Colonic mucosa (tissue), 4 donors: Measurements from ENCODE around the gene BMI1. TPM values are rescaled to one million over a fixed set of nuclear protein-coding genes. Genes with fewer than 3 reads are reported as not detected.

Experiments used
- DNase-seq: peaks from one replicate; pipeline ENCODE4 v3.0.0-alpha.2; 2020
- H3K27ac ChIP-seq: fragments of 200-600 bp; one replicate; pipeline ENCODE4 v1.8.0; 2021
- H3K27me3 ChIP-seq: fragments of 200-600 bp; one replicate; pipeline ENCODE4 v1.8.0; 2021
- H3K36me3 ChIP-seq: fragments of 200-600 bp; one replicate; pipeline ENCODE4 v1.8.0; 2021
- H3K4me1 ChIP-seq: fragments of 200-600 bp; one replicate; pipeline ENCODE4 v1.8.0; 2021; ENCODE audit warnings: mild to moderate bottlenecking
- H3K4me3 ChIP-seq: fragments of 200-600 bp; one replicate; pipeline ENCODE4 v1.8.0; 2021
- H3K9ac ChIP-seq, 2 donors: one replicate each; pipeline ENCODE4 v1.7.0; 2013; ENCODE audit warnings: control low read depth in 2 of 2, low read depth in 2 of 2, low read length in 2 of 2
- H3K9me3 ChIP-seq: fragments of 200-600 bp; one replicate; pipeline ENCODE4 v1.8.0; 2021
- intact Hi-C: fragments of 100-400 bp; cut with DNase I; formaldehyde crosslinking; loops from one replicate; pipeline ENCODE4 v1.14.1; 2022
- total RNA-seq, 2 donors: library from RNA; stranded (reverse); fragmentation: NEBNext Ultra II Directional in 1 of 2; extraction: Animal tissue kit (Norgen Biotek cat#: 25700) in 1 of 2; gene quantifications; one replicate each; pipeline ENCODE4 v1.2.1, GENCODE V29; 2021
- TF ChIP-seq, protein P1 (sequence below): fragments of 200-600 bp; IDR thresholded peaks from one replicate; pipeline ENCODE4 v1.8.0; 2022; ENCODE audit warnings: antibody characterized with exemption, mild to moderate bottlenecking
- donor health status: healthy.
- donor health status: DM: no; HTN: no; CAD: no.
- donor health status: DM: no; HTN: no; CAD: no.

Gene BMI1
- total RNA-seq, 2 donors from 2014 or later: 23.5 to 28.6 TPM

DNA sequence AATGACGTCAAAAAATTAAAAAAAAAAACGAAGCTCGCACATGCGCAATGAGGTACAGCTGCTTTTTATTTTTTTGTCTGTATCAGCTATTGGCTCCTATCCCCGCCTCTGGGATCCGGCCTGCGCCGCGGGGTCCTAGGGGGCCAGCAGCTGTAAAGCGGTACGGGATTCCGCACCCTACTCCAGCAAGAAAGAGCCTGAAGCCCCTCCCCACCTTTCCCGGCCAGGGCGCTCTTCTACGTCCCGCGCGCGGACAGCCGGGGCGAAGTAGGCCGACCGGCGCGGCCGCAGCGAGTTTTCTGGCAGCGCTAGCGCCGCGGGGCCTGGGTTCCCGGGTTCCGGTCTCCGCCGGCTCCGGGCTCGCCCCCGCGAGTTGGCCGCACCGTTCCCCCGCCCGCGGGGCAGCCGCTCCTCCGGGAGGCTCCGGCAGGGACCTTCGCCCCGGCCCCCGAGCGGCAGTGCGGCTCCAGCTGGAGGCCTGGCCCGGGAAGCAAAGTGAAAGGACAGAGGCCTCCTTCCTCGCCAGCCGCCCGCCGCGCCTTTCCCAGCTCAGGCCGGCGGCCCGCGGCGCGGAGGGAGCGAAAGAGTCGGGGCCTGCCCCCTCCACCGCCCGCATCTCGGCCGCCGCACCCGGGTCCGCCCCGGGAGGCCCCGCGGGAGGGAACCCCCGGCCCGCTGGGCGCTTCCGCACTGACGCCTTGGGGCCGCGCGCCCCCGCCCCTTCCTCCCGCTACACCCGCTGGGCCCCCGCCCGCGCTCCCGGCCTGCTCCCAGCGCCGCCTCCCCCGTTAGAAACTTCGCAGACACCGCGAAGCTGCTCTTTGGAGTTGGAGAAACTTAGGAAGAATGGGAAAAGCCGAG is 19.7 kb downstream of the BMI1 start:
- peak overlapping the region; percentile 86 for H3K27ac ChIP-seq
- peaks cover 76% of the 10 kb centered on the region for H3K27me3 ChIP-seq
- peak overlapping the region; percentile 78 for H3K4me3 ChIP-seq
- H3K4me1 ChIP-seq: peaks cover 10% of the 10 kb centered on the region
- intact Hi-C loops: loop anchor here (10.0 kb wide), 1 partner anchor 86 kb away; no protein-coding TSS in a partner anchor
- TF ChIP-seq, protein P1, sequence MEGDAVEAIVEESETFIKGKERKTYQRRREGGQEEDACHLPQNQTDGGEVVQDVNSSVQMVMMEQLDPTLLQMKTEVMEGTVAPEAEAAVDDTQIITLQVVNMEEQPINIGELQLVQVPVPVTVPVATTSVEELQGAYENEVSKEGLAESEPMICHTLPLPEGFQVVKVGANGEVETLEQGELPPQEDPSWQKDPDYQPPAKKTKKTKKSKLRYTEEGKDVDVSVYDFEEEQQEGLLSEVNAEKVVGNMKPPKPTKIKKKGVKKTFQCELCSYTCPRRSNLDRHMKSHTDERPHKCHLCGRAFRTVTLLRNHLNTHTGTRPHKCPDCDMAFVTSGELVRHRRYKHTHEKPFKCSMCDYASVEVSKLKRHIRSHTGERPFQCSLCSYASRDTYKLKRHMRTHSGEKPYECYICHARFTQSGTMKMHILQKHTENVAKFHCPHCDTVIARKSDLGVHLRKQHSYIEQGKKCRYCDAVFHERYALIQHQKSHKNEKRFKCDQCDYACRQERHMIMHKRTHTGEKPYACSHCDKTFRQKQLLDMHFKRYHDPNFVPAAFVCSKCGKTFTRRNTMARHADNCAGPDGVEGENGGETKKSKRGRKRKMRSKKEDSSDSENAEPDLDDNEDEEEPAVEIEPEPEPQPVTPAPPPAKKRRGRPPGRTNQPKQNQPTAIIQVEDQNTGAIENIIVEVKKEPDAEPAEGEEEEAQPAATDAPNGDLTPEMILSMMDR: no peak
- H3K9me3 ChIP-seq: no peaks in the 10 kb centered on the region
- DNase-seq: peak; percentile 66
- H3K36me3 ChIP-seq: no peaks in the 10 kb centered on the region
- peak overlapping the region; percentile 43 to 93 for H3K9ac ChIP-seq

DNA sequence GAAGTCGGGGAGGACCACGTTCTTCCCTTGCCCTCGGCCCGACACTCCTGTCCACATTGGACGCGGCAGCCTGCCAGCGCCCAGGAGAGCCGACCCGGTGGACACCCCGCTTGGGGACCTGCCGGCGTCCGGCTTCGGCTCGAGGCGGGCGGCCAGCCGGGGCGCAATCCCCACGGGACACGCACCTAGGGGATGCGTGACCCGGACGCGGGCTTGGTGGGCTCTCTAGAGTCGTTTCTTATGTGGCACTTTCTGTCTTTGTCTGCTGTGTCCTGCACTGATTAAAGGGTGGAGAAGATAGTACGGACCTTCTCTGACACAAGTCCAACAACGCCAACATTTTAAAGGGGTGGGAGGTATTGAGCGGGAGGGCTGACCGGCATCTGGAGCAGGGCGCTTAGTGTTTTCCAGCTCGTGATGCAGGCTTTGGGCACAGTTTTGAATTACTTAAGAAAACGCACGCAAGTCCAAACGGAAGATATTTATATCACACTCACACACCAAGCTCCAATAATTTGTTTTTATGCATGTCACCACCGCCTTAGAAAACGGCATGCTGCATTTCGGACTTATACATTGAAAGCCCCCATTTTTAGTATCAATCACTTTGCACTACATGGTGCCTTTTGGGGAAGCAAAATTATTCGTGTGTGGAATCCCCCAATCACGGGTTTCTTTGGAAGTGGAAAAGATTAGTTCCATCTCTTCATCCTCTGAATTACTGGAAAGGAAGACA is 20.5 kb downstream of the BMI1 start:
- Histone ChIP-seq H3K4me3 (peak overlapping the region; percentile 78), H3K36me3 (no peaks in the 10 kb centered on the region), H3K9ac (peak overlapping the region; percentile 43 to 93), H3K4me1 (peaks cover 2% of the 10 kb centered on the region), H3K27ac (peak overlapping the region; percentile 86), H3K9me3 (no peaks in the 10 kb centered on the region), H3K27me3 (peaks cover 73% of the 10 kb centered on the region)
- DNase-seq: no peak
- intact Hi-C loops: loop anchor here (10.0 kb wide), 1 partner anchor 87 kb away; no protein-coding TSS in a partner anchor
- TF ChIP-seq, protein P1: no peak

DNA sequence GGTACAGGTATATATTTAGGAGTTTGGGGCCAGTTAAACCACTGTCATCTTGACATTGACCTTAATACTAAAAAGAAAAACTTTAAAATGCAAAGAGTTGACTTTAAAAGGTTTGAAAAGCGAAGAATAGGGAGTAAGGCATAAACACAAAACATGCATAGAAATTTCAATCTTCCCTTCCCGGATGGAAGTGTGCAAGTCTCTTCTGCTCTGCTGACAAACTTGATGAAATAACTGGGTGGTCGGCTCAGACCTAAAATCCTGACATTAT is 21.0 kb downstream of the BMI1 start:
- peaks cover 71% of the 10 kb centered on the region for H3K27me3 ChIP-seq
- no peaks in the 10 kb centered on the region for H3K4me1 ChIP-seq
- DNase-seq: no peak
- intact Hi-C loops: loop anchor here (10.0 kb wide), 1 partner anchor 87 kb away; no protein-coding TSS in a partner anchor
- TF ChIP-seq, protein P1: no peak
- no peaks in the 10 kb centered on the region for H3K36me3 ChIP-seq
- H3K27ac ChIP-seq: no peak overlapping the region
- H3K9ac ChIP-seq: no peak overlapping the region
- no peak overlapping the region for H3K4me3 ChIP-seq
- no peaks in the 10 kb centered on the region for H3K9me3 ChIP-seq

DNA sequence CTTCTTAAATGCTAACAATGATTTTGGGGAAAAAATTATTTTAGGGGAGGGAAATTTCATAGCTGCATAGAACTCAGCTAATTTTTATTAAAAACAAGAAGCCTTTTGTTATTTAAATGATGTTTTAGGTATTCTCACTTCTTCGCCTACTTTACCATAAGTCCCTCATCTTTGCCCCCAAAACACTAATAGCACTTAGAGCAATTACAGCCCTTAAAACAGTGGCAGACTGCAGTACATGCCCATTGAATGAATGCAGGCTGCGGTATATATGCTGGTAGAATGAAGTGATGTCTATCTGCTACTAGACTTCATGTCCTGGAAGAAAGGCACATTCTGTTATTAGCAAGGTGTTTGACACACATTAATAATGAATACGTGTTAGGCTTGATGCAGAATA is 21.5 kb downstream of the BMI1 start:
- no peak overlapping the region for H3K4me3 ChIP-seq
- peaks cover 71% of the 10 kb centered on the region for H3K27me3 ChIP-seq
- no peak overlapping the region for H3K27ac ChIP-seq
- intact Hi-C loops: loop anchor here (10.0 kb wide), 1 partner anchor 88 kb away; no protein-coding TSS in a partner anchor
- no peaks in the 10 kb centered on the region for H3K36me3 ChIP-seq
- H3K9ac ChIP-seq: no peak overlapping the region
- TF ChIP-seq, protein P1: no peak
- no peak for DNase-seq
- H3K9me3 ChIP-seq: no peaks in the 10 kb centered on the region
- no peaks in the 10 kb centered on the region for H3K4me1 ChIP-seq

DNA sequence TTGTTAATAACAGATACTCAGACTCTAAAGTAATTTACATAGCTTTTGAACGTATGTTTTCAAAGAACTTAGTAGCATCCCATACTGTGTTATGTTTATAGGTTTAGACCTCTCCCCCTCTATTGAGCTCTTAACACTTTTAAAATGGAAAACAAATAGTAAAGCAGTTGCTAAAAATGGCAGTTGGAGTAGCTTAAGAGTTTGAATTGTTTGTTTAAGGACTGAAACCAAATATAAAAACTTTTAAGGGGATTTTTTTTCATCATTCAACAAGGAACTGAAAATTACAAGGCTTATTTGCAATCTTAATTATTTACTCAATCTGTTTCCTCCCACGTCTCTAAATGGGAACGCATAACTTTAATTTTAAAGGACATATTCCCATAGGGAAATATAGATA is 22.8 kb downstream of the BMI1 start:
- Histone ChIP-seq H3K27me3 (peaks cover 67% of the 10 kb centered on the region), H3K27ac (no peak overlapping the region), H3K4me1 (no peaks in the 10 kb centered on the region), H3K36me3 (no peaks in the 10 kb centered on the region), H3K9ac (no peak overlapping the region), H3K4me3 (no peak overlapping the region), H3K9me3 (no peaks in the 10 kb centered on the region)
- intact Hi-C loops: loop anchor here (10.0 kb wide), 1 partner anchor 89 kb away; no protein-coding TSS in a partner anchor
- DNase-seq: no peak
- TF ChIP-seq, protein P1: no peak
